ENCODE results near the gene BHLHA15. TPM values are rescaled to one million over a fixed set of nuclear protein-coding genes. Genes with fewer than 3 reads are reported as not detected.

Gene BHLHA15
- polyA plus RNA-seq, 1 donor: not detected

DNA sequence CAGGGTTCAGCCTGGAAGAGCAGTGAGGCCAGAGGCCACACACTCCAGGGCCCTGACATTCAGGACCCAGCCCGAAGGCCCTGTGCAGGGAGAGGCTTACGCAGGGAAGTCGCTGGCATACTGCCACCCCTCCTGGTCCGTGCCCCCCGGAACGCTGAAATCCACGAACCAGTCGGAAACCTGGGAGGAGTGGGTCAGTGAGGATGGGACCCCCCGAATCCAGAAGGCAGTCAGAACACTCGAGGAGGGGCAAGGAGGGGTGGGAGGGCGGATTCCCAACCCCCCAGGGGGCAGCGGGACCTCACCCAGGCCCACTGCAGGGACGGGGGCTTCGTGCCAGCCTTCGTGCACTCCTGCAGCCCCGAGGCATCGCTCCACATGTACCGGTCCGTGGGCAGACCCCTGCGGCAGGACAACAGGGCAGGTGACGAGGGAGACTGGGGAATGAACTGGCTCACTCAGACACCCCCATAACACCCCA lies 13.5 kb downstream of the BHLHA15 start:
- no peak for DNase-seq

DNA sequence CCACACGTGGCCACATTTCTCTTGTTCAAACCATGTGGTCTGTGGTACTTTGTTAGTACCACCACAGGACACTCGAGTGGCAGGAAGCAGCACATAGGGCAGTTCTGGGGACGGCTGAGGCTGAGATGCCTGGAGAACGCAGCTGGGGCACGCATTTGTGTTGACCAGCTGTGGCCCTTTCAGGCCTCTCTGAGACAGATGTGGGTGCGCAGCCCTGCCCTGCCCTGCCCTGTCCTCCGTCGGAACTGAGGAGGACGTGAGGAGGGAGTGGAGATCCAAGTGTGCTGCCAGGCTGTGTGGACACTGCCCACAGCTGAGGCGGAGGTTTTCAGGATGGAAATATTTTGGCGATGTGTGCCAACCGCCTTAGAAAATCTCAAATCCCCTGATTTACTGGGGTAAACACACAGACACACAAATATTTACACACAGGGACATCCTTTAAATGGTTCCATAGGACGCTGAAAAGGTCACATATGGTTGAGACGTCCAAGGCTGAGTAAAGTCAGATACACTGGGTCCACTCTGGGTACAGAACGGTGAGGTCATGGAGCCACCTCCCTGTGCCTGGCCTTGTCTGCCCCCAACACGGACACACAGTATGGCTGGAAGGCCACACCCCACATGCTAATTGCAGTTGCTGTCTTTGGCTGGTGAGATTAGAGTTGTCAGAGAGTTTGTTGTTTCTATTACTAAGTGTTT lies 14.8 kb downstream of the BHLHA15 start:
- no peak for DNase-seq

DNA sequence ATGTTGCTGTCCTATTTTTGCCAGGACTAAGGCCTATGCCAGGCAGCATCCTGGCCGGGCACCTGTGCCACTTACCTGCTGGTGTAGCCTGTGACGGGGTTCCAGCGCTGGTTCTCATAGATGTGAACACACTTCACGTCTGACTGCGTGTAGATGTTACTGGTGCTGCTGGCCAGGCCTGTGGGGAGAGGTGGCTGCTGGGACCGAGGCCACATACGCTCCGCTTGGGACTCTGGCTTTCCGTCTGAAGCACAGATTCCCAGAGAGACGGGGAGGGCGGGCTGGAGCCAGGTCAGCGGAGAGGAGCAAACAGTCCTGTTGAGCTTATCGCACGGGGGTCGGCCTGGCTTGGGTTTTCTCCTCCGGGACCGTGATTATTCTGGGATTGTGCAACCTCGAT lies 16.7 kb downstream of the BHLHA15 start:
- no peak for DNase-seq

DNA sequence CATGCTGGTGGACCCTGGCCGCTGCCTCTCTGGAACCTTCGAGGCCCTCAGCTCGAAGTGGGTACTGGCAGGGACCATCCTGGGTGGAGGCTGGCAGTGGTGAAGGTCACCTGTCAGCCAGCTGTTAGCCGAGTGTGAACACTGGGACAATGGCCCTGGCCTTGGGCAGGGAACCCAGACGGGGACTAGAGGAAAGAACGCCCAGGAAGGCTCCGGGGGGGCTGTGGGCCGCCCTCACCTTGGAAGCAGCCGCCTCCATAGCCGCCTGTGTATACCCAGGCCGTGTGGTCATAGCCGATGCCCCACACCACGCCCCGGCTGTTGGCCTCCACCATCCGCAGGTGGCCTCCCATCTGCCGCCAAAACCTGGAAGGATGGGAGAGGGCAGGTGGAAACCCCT lies 17.6 kb downstream of the BHLHA15 start:
- DNase-seq: no peak

DNA sequence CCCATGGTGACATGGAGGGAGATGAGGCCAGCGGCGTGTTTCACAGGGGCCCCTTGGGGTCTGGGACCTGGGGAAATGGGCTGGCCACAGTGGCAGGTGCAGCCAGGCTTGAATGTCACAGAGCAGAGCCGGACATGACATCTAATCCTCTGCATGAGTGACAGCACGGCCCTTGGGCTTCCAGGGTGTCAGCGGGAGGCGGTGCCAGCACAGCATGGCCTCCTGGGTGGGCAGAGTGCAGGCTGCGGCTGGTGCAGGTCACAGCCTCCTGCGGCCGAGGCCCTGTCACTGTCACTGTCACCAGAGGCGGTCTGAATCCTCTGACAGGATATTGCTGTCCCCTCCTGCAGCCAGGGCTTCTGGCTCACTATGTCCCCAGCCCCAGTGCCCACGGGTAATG lies 18.2 kb downstream of the BHLHA15 start:
- no peak for DNase-seq

DNA sequence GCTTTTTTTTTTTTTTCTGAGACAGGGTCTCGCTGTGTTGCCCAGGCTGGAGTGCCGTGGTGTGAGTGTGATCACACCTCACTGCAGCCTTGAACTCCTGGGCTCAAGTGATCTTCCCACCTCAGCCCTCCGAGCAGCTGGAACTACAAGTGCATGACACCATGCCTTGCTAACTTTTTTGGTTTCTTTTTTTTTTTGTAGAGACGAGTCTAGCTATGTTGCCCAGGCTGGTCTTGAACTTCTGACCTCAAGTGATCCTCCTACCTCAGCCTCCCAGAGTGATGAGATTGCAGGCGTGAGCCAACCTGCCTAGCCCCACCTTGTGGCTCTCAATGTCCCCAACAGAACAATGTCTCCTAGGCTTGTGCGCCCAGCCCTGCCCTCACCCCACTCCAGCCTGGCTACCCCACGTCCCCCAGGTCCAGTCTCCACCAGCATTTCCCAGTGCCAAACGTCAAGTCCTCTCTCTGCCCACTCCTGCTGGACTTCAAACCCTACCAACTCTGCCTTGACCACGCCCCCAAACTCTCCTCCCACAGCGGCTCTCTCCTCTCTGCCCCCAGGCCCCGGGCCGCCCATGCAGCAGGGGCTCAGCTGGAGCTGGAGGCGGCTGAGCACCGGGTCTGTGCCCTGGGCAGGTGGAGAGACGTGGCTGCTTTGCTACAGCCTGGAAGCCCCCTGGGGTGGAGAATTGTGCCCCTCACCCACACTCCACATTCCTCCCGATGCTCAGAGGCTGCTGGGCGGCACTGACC lies 18.9 kb downstream of the BHLHA15 start:
- DNase-seq: no peak

DNA sequence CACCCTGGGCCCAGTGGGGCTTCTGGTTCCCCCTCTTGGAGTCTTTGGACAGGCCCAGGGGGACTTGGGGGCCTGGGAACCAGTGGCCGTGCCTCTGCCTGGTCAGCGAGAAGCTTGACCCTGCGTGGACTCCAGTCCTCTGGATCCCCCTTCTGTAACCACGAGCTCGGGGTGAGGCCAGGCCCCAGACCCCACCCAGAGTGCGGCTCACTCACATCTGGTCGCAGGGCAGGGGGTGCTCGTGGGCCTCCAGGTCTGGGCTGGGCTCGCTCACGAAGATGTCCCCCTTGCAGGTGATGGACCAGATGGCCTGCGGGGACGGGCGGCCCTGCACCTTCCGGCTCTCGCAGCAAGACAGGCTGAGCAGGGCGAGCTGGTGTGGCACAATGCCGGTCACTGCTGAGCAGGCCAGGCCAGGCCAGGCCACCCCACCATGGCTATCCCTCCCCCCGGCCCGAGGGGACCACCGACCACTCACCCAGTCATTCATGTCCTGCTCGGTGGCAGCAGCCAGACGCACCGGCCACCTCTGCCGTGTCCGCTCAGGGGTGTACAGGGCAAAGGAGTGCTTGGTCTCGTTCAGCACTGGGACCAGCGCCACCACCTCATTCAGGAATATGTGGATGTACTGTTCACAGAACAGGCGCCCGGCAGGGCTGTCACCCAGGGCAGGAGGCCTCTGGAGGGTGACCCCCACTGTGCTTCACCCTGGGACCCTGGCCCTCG lies 19.7 kb downstream of the BHLHA15 start:
- DNase-seq: no peak

DNA sequence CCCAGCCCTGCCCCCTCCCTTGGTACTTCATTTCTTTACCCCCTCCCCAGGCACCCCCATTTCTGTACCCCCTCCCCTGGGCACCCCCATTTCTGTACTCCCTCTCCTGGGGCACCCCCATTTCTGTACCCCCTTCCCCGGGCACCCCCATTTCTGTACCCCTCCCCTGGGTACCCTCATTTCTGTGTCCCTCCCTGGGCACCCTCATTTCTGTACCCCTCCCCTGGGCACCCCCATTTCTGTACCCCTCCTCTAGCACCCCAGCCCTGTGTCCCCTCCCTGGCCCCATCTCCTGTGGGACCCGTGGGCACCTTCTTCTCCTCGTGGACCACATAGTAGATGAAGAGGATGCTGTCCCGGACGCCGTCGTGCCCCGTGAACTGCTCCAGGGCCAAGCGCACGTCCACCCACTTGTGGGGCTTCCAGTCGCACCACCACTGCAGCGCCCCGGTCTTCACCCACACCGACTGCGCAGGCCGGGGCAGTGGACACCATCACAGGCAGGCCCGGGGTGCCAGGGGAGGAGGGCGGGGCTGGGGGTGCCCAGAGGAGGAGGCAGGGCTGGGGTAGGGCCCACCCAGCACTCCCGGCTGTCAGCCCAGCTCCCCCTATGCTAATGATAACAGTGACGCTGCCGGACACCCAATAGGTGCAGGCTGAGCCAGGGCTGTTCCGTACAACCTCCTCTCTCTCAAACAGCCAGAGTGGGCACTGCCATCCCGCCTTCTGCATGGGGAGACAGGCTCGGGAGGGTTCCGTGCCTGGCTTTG lies 20.4 kb downstream of the BHLHA15 start:
- no peak for DNase-seq

DNA sequence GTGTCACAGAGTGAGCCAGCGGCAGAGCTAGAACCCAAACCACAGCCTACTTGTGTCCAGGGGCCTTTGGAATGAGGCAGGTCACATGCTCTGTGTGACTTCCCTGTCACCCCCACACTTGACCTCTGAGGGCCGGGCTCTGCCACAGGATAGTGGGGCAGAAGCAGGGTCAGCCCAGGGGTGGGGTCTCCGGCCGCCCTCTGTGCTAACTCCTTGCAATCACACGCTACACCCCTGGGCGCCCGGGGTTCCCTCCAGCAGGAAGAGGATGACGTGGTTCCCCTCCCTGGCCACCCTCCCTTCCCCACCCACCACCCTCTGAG lies 21.0 kb downstream of the BHLHA15 start:
- DNase-seq: no peak

DNA sequence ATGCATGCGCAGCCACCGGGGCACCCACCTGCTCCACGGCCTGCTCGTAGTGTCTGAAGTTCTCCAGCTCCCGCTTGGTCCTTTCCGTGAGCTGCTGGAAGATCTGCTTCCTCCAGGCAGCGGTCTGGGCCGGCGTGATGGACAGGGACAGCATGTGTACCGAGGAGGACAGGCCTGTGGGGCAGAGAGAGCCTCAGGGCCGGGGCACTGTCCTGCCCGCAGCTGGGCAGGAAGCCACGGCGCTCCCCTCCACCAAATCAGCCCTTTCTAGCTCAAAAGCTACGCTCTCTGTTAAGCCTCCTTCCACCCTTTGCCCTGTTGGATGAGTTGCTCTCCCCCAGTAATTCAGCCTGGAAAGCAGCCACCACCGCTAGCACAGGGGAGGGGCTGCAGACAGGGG lies 21.6 kb downstream of the BHLHA15 start:
- no peak for DNase-seq

DNA sequence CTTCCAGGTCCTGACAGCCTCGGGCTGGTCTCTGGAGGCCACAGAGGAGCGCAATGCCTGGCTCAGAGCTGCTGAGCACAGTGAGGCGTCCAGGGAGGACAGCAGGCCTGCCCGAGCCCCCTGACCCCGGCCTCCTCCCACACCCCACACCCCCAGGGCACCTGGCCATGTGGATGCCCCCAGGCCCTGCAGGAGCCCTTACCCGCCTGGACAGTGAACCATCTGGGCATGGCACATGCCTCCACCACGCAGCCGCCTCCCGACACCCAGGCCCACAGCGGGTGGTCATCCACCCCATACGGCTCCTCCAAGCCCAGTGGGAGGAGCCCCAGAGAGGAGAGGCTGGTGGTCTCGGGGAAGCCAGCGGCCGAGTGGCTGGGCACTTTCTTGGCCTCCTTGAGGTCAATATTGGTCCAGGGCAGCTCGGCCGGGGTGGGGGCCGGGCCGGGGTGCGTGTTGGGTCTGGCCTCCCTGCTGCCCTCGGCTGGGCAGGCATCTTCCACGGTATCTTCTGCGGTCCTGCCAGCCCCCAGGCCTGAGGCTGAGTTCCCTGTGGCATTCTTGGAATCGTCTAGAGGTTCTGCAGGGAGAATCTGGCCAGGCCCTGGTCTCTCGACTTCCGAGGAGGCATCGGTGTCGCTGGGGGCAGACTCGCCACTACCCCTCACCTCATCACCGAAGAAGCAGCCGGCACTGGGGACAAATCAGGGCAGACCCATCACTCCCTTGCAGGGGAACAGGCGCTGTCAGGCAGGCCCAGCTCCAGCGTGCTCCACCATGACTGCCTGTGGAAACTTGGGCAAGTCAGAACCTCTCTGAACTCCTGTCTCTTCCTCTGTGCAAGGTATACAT lies 22.2 kb downstream of the BHLHA15 start:
- DNase-seq: no peak

DNA sequence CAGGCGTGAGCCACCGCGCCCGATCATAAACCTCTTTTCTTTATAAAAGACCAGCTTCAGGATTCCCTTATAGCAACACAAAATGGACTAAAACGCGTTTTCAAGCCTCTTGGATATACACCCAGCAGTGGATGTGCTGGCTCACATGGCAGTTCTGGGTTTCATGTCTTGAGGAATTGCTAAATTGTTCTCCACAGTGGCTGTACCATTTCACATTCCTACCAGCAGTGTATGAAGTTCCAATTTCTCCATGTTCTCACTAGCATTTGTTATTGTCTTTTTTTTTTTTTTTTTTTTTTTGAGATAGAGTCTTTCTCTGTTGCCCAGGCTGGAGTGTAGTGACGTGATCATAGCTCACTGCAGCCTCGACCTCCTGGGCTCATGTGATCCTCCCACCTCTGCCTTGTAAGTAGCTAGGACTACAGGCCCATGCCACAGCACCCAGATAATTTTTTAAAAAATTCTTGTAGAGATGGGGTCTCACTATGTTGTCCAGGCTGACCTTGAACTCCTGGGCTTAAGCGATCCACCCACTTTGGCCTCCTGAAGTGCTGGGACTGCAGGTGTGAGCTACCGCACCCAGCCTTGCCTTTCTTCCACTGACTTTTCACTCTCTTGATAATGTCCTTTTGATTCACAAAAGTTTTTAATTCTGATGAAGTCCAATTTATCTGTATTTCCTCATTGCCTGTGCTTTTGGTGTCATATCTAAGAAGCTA lies 23.3 kb downstream of the BHLHA15 start:
- DNase-seq: no peak

DNA sequence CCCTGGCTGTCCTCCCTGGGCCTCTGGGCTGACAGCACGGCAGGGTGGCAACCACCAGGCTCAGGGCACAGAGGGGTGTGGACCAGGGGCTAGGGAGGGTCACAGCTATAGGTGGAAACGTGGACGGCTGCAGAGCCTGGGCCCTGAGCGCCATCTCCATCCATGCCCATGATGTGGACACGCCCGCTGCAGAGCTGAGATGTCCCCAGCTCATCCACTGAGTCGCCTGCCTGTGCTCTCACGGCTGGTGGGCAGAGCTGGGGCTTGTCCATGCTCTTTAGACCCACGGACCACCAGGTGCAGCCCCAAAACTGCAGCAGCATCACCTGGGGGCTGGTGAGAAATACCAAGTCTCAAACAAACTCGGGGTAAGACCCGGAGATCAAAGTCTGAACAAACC lies 24.7 kb downstream of the BHLHA15 start:
- DNase-seq: no peak

DNA sequence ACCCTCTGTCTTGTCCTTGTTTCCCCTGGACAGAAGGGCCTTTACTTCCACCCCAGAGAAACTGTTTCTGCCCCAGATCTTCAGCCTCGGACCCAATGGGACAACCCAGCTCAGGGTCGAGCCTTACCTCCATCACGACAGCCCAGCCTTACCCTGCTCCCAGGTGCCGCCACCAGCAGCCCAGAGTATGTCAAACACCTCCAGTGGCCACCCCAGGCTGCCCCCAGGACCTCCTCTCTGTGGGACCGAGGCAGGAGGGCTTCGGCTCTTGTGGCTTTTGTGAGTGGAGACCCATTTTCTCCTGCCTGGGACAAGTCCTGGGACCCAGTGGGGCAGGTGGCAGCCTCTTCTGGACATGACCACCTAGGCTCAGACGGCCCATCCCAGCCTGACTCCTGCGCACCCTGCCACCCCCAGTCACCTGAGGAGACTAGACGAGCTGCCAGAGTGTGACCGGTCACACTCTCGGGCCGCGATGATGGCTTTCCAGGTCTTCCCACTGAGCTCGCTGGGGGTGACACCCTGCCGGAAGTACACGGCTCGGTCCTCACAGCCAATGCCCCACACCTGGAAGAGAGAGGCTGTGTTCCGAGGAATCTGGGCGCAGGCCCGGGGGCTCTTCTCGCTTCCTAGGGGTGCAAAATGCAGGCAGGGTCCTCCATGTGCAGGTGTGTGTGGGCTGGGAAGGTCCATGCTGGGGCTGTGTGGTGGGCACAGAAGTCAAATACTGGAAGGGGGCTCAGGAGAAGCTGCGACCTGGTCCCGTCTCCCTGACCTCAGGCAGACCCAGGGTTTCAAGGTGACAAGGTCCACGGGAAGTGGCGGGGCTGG lies 25.3 kb downstream of the BHLHA15 start:
- DNase-seq: no peak

DNA sequence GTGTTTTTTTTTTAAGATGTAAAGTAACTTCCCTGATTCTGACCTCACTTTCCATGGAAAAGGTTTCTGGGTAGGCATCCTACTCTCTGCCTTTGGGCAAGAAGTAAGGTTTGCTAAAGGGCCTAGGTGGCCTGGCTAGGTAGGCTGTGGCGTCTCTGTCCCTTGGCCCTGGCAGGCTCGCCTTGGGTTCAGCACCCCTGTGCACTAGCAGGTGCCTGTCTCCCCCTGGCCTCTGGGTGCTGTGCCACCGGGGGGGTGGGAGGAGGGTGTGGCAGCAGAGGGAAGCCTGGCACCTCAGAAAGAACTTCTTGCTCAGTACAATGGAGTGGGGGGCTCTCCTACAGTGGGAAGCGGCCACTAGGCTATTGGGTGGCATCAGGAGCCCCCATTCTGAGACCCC lies 26.8 kb downstream of the BHLHA15 start:
- no peak for DNase-seq

DNA sequence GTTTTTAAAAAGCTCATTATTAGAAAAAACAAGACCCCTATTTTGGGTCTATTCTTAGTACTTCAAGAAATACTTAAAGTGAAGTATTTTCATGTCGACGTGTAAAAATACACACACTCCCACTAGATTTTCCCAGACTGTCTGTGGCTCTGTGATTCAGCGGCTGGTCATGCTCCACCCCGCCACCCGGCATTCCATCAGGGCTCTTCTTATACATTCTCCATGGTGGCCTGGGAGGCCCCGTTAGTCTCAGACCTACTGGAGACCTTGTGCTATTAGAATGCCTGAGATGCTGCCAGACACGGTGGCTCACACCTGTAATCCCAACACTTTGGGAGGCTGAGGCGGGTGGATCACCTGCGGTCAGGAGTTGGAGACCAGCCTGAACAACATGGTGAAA lies 27.7 kb downstream of the BHLHA15 start:
- DNase-seq: no peak

DNA sequence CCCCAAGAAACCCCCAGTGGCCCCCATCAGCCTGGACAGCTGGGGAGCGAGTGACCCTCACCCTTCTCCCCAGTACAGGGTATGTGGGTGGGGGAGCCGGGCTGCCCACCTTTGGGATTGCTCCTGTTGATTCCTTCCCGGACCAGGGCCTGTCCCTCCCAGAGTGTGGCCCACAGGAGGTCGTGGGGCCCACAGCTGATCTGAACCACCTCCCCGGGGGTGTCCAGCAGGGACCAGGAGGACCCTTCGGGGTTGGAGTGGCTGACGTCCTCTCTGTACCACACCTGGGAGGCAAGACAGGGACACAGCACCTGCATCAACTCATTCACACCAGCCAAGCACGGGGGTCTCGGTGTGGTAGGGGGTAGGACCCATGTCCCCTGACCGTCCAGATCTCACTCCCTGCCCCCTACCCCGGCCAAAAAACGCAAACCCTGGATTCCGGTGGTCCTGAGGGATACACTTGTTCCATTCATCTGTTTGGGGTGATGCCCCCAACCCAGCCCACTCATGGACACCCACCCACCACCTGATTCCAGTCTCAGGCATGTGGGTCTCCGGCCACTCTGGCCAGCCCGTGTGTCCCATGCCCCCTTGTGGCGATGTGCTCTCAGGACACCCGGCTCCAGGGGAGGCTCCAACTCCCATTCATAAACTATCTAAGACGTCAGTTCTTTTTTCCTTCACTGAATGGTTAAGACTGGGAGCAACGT lies 29.9 kb downstream of the BHLHA15 start:
- DNase-seq: no peak

DNA sequence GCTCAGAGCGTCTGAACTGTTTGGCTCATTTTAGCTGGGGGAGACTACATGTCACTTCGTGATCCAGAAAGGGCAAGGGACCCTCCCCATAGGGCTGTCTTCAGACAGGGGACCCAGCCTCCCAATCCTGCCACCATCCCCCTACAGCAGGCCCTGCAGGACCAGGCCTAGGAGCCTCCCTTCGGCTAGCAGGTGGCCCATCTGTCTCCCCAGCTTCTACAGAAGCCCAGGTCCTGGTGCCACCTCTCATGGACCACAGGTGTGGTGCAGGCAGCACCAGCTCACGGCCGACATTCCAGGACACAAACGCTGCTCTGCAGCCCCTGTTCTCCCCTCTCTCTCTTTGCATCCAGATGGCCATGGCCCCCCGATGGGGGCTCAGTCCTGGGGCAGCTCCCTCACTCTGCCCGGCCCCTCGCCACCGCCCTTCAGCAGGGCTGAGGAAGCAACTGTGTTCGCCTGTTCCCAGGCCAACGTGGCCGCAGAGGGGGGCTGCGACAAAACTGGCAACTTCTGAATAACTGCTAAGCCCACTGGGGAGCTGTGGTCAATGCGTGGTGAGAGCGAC lies 30.5 kb downstream of the BHLHA15 start:
- no peak for DNase-seq

DNA sequence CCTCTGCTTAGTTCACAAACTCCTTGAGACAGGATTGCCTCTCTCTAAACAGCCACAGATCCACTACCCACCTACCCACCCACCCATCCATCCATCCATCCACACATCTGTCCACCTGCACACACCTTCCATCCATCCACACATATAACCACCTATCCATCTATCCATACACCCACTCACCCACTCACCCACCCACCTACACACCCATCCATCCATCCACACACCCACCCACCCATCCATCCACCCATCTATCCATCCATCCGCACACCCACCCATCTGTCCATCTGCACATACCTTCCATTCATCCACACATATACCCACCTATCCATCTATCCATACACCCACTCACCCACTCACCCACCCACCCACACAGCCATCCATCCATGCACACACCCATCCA lies 31.1 kb downstream of the BHLHA15 start:
- no peak for DNase-seq
